ENCODE data around the gene UBE2G2.
A peak's percentile ranks its signal among the peaks of the same experiment; 100 is the strongest.
"Not testable (repeated sequence)": the region's sequence is repeated elsewhere in the genome, so short reads cannot be mapped to it uniquely, and the experiment has no call there.

UBE2G2 gene

GRCh38 chr21:44835647-44835973 lies 34.0 kb upstream of the UBE2G2 start:
- DNase-seq = no peak

GRCh38 chr21:44834951-44835646 lies 33.5 kb upstream of the UBE2G2 start:
- no peak for DNase-seq

- no peak for DNase-seq
Observed at GRCh38 chr21:44834231-44834950, 32.8 kb upstream of the UBE2G2 start.

DNA sequence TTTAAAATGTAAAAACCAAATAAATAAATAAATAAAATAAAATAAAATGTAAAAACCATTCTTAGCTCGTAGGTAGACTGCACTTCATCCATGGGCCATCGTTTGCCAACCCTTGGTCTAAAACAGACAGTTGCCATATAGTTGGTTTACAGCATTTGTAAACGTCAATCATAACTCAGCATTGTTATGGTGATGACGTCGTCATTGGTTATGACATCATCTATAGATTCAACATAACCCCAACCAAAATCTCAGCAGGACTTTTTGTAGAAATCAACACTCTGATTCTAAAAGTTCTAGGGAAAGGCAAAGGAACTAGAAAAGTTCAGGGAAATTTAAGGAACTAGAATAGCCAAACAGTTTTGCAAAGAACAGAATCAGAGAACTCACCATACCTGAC lies 32.0 kb upstream of the UBE2G2 start:
- no peak for DNase-seq

GRCh38 chr21:44832516-44833255 lies 31.1 kb upstream of the UBE2G2 start:
- not testable (repeated sequence) for DNase-seq

DNA sequence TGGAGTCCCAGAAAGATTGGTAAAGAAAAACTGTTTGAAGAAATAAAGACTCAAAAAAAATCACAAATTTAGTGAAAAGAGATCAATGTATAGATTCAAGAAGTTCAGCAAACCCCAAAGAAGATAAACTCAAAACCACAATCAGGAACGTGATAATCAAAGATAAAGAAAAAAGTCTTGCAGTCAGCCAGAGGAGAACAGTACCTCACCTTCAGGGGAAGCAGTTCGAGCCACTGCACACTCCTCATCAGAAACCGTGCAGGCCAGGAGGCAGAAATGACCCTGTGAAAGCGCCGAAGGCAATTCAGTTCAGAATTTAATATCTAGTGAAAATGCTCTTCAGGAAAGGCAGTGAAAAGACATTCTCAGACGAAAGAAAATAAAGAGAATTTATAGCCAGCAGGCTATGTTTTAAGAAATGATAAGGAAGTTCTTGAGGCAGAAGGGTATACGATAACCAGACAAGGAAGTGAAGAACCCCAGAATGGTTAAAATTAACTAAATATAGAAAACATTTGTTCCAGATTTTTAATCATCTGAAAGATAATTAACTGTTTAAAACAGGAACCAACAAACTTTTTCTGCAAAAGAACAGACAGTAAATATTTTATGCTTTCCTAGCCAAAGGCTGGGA lies 29.7 kb upstream of the UBE2G2 start:
- DNase-seq = no peak

DNA sequence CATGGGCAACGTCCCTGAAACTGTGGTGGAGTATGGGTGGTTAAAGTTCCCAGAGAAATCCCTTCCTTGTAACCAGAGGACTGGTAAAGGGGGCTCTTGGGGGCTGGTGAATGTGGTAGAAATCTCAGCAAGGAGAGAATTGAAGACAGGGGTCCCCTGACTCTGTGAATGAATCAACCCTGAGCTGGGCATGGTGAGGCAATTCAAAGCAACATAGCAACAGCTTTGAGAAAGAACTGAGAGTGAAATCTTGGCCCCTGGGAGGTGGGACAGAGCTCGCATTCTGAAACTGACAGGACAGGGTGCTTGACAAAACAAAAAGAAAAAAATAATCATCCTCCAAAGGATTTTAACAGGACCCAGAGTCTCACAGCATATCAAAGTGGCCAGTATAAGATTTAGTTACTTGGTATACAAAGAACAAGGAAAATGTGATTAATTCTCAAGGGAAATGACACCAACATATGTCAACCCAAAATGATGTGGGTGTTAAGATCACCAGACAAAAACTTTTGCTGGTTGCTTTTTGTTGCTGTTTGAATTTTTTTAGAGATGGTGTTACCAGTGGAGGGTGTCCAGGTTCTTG lies 28.0 kb upstream of the UBE2G2 start:
- DNase-seq = no peak

GRCh38 chr21:44828362-44829056 lies 26.9 kb upstream of the UBE2G2 start:
- DNase-seq = no peak

GRCh38 chr21:44823179-44823660 lies 21.6 kb upstream of the UBE2G2 start:
- DNase-seq = peak in 1 of 2 donors; percentile 21

DNA sequence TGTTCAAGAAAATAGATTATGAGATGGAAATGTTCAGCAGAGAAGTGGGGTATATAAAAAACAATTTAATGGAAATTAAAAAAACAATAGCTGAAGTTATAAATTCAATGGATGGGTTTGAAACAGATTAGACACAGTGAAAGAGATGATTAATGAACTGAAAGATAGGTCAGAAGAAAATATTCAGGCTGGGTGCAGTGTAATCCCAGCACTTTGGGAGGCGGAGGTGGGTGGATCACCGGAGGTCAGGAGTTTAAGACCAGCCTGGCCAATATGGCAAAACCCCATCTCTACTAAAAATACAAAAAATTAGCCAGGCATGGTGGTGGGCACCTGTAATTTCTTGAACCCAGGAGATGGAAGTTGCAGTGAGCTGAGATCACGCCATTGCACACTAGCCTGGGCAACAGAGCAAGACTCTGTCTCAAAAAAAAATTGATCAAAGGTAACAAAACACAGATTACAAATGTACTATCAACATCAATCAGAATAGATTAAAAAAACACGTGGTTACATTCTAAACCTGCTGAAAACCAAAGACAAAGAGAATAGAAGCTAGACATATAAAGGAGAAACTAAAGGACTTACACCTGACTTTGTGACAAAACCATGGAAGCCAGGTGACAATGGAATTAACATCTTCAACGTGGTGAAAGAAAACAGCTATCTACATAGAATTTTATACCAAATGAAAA lies 21.0 kb upstream of the UBE2G2 start:
- DNase-seq = no peak

- DNase-seq = no peak
Observed at GRCh38 chr21:44820851-44821250, 19.2 kb upstream of the UBE2G2 start.

GRCh38 chr21:44819283-44820243 lies 17.9 kb upstream of the UBE2G2 start:
- DNase-seq = no peak

- DNase-seq = no peak
Observed at GRCh38 chr21:44818640-44819011, 17.0 kb upstream of the UBE2G2 start.

DNA sequence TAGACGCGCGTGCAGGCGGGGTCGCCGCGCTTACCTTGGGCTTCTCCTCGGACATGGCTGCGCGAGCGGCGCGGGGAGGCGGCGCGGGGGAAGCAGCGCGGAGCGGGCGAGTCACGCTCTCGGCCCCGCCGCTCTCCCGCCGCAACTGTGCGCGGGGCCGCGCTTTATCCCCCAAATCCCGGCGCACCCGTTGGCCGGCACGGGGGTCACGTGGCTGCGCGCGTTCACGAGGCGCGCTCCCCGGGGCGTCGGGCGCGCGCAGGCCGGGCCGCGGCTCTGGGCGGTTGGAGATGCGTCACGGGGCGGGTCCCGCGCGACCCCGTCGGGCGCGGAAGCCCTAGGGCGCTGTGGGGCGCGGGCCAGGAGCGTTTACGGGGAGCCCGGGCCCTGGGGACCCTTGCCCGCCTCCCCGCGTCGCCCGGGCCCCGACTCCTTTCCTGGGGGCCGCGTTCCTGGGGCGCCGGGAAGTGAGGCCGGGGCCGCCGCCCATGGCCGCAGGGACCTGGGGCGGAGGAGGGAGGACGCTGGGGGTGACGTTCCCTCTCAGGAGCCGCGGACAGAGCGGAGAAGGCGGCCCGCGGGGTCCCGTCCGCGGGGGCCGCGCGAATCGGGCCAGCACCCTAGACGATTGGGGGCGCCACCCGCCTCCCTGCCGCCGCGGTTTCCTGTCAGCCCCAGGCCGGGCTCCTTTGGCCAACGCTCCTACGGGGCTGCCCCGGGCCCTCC lies 16.5 kb upstream of the UBE2G2 start, which contains the start of gene SUMO3:
Gene SUMO3 (minus strand): TSS at position 149 of the 726 bp plus-strand sequence. CDS start 94 bp downstream, at position 55.
- peak; percentile 70 to 90 for DNase-seq

GRCh38 chr21:44817506-44817880 lies 15.9 kb upstream of the UBE2G2 start:
- DNase-seq = peak; percentile 84 to 96

- DNase-seq = no peak
Observed at GRCh38 chr21:44816761-44817505, 15.3 kb upstream of the UBE2G2 start.

GRCh38 chr21:44815852-44816628 lies 14.4 kb upstream of the UBE2G2 start:
- no peak for DNase-seq

- no peak for DNase-seq
Observed at GRCh38 chr21:44815225-44815624, 13.6 kb upstream of the UBE2G2 start.

Measured in inflammatory macrophage treated with lipopolysaccharide for 1 hour (primary cell).